ENCODE results near the gene IFITM2. TPM values are rescaled to one million over a fixed set of nuclear protein-coding genes. Genes with fewer than 3 reads are reported as not detected.

IFITM2 gene
- polyA plus RNA-seq, 1 of the 3 experiments (the other 2 are of a cell fraction): 518 TPM

DNA sequence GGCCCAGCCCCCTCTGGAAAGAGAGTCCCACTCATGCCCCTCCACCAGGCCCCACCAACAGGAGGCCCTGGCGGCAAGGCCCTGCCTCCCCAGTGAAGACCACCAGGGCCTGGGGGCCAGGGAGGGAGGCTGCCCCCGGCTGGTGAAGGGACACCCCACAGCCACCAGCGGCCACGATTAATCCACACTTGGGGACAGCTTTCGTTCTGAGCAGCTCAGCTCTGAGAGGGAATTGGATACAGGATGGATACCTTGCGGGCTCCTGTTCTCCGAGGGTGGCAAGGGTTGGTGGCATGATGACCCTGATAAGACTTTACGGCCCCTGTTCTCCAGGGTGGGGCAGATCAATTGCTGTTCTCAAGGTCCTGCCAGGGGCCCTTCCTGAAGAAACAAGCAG, 36.3 kb upstream of the IFITM2 start (continued):
- TF ChIP-seq, protein P1, sequence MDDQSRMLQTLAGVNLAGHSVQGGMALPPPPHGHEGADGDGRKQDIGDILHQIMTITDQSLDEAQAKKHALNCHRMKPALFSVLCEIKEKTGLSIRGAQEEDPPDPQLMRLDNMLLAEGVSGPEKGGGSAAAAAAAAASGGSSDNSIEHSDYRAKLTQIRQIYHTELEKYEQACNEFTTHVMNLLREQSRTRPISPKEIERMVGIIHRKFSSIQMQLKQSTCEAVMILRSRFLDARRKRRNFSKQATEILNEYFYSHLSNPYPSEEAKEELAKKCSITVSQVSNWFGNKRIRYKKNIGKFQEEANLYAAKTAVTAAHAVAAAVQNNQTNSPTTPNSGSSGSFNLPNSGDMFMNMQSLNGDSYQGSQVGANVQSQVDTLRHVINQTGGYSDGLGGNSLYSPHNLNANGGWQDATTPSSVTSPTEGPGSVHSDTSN (IDR thresholded peaks at IDR 0.05): no peak
- TF ChIP-seq FOXJ3 (CRISPR knock-in tag; IDR thresholded peaks at IDR 0.05): no peak

DNA sequence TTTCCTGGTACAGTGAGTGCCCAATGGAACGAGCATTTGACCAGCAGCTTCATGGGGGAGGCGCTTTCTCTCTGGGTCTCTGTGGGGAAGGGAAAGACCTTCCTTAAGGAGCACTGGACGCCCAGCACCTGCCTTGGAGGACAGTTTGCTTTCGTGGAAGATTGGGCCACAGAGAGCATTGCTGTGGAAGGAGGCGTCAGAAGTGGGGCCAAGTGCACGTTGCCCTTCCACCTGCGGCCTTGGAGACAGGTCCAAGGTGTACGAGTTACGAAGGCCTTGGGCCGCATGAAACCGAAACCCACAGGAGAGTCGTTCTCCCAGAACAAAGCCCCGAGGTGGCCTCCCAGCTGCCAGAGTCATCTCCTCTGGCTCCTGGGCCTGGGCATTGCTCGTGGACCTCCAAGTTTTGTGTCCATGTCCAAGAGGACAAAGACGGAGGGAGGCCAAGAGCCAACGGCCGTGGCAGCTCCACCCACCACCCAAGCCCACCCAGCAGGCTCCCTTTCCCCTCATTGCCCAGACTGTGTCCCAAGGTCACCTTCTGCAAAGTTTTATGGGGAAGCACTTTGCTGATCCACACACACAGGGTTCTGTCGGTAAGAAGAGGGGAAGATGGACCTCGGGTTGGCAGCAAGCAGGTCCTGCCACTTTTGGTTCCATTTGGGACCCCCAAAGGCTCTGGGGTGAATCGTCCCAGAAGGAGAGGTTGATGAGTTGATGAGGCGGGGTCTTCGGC, 35.3 kb upstream of the IFITM2 start:
- H3K4me1 ChIP-seq (ENCODE audit: control insufficient read depth in 1 of 2, insufficient read depth in 2 of 2, low read depth in 1 of 2, low read length in 1 of 2): peaks cover 0 to 6% of the 10 kb centered on the region in 2 experiments; a peak in 1 of 4 replicates
- H3K4me3 ChIP-seq (ENCODE audit: low read depth in 2 of 2, low read length in 1 of 2): no peak overlapping the region
- 47% methylated on average over 16 of the region's 22 CpGs for WGBS (ENCODE audit: low lambda C conversion rate)
- ChIA-PET POLR2A (no interaction called here), CTCF (no interaction called here)
- H2AFZ ChIP-seq (ENCODE audit: low read depth): no peak overlapping the region
- no peaks in the 10 kb centered on the region for H3F3A ChIP-seq (replicated peaks; ENCODE audit: insufficient read depth)
- H3K27ac ChIP-seq (ENCODE audit: low read depth in 2 of 2, low read length in 1 of 2): no peak overlapping the region
- peaks cover 9% of the 10 kb centered on the region; the same call in 1 of the 2 replicates for H3K27me3 ChIP-seq (ENCODE audit: insufficient read depth)
- H3K9me3 ChIP-seq: peaks cover 4% of the 10 kb centered on the region
- no peaks in the 10 kb centered on the region for H4K20me1 ChIP-seq (ENCODE audit: insufficient read depth)
- H3K4me2 ChIP-seq: no peak overlapping the region
- no peak overlapping the region for H3K9ac ChIP-seq
- H3K9me2 ChIP-seq: no peaks in the 10 kb centered on the region
- no peaks in the 10 kb centered on the region for H3K79me2 ChIP-seq (ENCODE audit: insufficient read depth)
- no peak for TF ChIP-seq POLR2AphosphoS5 (IDR thresholded peaks at IDR 0.05; ENCODE audit: low read depth, low read length)
- no peak for TF ChIP-seq SMC3 (IDR thresholded peaks at IDR 0.05; ENCODE audit: low read depth, low read length)
- no peak for TF ChIP-seq ELF1 (IDR thresholded peaks at IDR 0.05)
- TF ChIP-seq TEAD4 (IDR thresholded peaks at IDR 0.05; ENCODE audit: borderline replicate concordance, insufficient read depth): no peak
- TF ChIP-seq, protein P1 (IDR thresholded peaks at IDR 0.05): no peak
- TF ChIP-seq SIN3A (IDR thresholded peaks at IDR 0.05; ENCODE audit: borderline replicate concordance, low read depth, low read length): no peak
- no peak for DNase-seq
- H3K36me3 ChIP-seq (replicated peaks in 1 of 2; ENCODE audit: control insufficient read depth in 1 of 2, insufficient read depth in 2 of 2, low read length in 1 of 2): no peaks in the 10 kb centered on the region

DNA sequence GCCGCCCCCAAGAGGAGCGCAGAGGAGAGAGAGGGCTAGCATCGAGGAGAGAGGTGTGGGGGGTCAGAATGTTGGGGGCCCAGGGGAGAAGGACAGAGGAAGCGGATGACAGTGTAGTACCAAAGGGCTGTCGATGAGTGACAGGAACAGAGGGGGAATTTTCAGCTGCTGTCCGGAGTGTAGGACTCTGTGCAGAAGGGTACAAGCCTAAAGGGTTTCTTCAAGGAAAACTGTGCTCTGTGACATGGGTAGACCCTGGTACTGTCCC, 34.8 kb upstream of the IFITM2 start:
- CTCF ChIA-PET: no interaction called here
- POLR2A ChIA-PET: no interaction called here

More for the DNA sequence above, 34.8 kb upstream of the IFITM2 start:
- TF ChIP-seq MXI1 (IDR thresholded peaks at IDR 0.05; ENCODE audit: low read depth, low read length) (no peak), SIN3A (IDR thresholded peaks at IDR 0.05; ENCODE audit: borderline replicate concordance, low read depth, low read length) (no peak), RAD21 (IDR thresholded peaks at IDR 0.05; ENCODE audit: low read length) (no peak), EP300 (IDR thresholded peaks at IDR 0.05; ENCODE audit: borderline replicate concordance in 1 of 2, low read depth in 1 of 2, low read length in 1 of 2) (no peak), CHD2 (IDR thresholded peaks at IDR 0.05; ENCODE audit: low read length, partially characterized antibody) (no peak), EZH2phosphoT487 (IDR thresholded peaks at IDR 0.05; ENCODE audit: borderline replicate concordance, low read depth) (no peak), TCF12 (IDR thresholded peaks at IDR 0.05) (no peak), JUND (IDR thresholded peaks at IDR 0.05) (no peak), RFX5 (IDR thresholded peaks at IDR 0.05; ENCODE audit: low read length) (no peak), TEAD4 (IDR thresholded peaks at IDR 0.05; ENCODE audit: borderline replicate concordance, insufficient read depth) (no peak)
- TF ChIP-seq, protein P2, sequence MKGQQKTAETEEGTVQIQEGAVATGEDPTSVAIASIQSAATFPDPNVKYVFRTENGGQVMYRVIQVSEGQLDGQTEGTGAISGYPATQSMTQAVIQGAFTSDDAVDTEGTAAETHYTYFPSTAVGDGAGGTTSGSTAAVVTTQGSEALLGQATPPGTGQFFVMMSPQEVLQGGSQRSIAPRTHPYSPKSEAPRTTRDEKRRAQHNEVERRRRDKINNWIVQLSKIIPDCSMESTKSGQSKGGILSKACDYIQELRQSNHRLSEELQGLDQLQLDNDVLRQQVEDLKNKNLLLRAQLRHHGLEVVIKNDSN (IDR thresholded peaks at IDR 0.05; ENCODE audit: borderline replicate concordance, low read depth): no peak
- TF ChIP-seq, protein P3, sequence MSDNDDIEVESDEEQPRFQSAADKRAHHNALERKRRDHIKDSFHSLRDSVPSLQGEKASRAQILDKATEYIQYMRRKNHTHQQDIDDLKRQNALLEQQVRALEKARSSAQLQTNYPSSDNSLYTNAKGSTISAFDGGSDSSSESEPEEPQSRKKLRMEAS (IDR thresholded peaks at IDR 0.05; ENCODE audit: low read depth): no peak
- TF ChIP-seq, protein P4, sequence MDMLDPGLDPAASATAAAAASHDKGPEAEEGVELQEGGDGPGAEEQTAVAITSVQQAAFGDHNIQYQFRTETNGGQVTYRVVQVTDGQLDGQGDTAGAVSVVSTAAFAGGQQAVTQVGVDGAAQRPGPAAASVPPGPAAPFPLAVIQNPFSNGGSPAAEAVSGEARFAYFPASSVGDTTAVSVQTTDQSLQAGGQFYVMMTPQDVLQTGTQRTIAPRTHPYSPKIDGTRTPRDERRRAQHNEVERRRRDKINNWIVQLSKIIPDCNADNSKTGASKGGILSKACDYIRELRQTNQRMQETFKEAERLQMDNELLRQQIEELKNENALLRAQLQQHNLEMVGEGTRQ (IDR thresholded peaks at IDR 0.05; ENCODE audit: borderline replicate concordance, low read depth, low read length): no peak
- no peak overlapping the region for H3K4me2 ChIP-seq
- H3K79me2 ChIP-seq (ENCODE audit: insufficient read depth): no peaks in the 10 kb centered on the region
- H3K4me3 ChIP-seq (ENCODE audit: low read depth in 2 of 2, low read length in 1 of 2): no peak overlapping the region
- no peaks in the 10 kb centered on the region for H3K36me3 ChIP-seq (replicated peaks in 1 of 2; ENCODE audit: control insufficient read depth in 1 of 2, insufficient read depth in 2 of 2, low read length in 1 of 2)
- H3K9me3 ChIP-seq: peaks cover 4% of the 10 kb centered on the region
- peaks cover 0 to 2% of the 10 kb centered on the region in 2 experiments; a peak in 1 of 4 replicates for H3K4me1 ChIP-seq (ENCODE audit: control insufficient read depth in 1 of 2, insufficient read depth in 2 of 2, low read depth in 1 of 2, low read length in 1 of 2)
- H4K20me1 ChIP-seq (ENCODE audit: insufficient read depth): no peaks in the 10 kb centered on the region
- H3K9ac ChIP-seq: no peak overlapping the region
- no peak overlapping the region for H3K27ac ChIP-seq (ENCODE audit: low read depth in 2 of 2, low read length in 1 of 2)
- no peak for DNase-seq
- H2AFZ ChIP-seq (ENCODE audit: low read depth): no peak overlapping the region
- no peaks in the 10 kb centered on the region for H3K9me2 ChIP-seq
- peaks cover 14% of the 10 kb centered on the region; the same call in 1 of the 2 replicates for H3K27me3 ChIP-seq (ENCODE audit: insufficient read depth)
- H3F3A ChIP-seq (replicated peaks; ENCODE audit: insufficient read depth): no peaks in the 10 kb centered on the region
- 49% methylated on average over 6 of the region's 6 CpGs for WGBS (ENCODE audit: low lambda C conversion rate)
